ENCODE data around the gene FMN1. TPM values are rescaled to one million over a fixed set of nuclear protein-coding genes. Genes with fewer than 3 reads are reported as not detected.

FMN1 gene
- total and polyA plus RNA-seq, 2 experiments from 2014 or later, result 0.53 to 1.8 TPM

- Histone ChIP-seq H3K9me3 (ENCODE audit: low read depth) (no peaks in the 10 kb centered on the region), H3K4me3 (no peak overlapping the region), H3K27ac (no peak overlapping the region), H3K4me1 (ENCODE audit: low read depth) (peaks cover 7% of the 10 kb centered on the region), H3K36me3 (no peaks in the 10 kb centered on the region), H3K27me3 (no peaks in the 10 kb centered on the region)
- TF ChIP-seq, protein P1, sequence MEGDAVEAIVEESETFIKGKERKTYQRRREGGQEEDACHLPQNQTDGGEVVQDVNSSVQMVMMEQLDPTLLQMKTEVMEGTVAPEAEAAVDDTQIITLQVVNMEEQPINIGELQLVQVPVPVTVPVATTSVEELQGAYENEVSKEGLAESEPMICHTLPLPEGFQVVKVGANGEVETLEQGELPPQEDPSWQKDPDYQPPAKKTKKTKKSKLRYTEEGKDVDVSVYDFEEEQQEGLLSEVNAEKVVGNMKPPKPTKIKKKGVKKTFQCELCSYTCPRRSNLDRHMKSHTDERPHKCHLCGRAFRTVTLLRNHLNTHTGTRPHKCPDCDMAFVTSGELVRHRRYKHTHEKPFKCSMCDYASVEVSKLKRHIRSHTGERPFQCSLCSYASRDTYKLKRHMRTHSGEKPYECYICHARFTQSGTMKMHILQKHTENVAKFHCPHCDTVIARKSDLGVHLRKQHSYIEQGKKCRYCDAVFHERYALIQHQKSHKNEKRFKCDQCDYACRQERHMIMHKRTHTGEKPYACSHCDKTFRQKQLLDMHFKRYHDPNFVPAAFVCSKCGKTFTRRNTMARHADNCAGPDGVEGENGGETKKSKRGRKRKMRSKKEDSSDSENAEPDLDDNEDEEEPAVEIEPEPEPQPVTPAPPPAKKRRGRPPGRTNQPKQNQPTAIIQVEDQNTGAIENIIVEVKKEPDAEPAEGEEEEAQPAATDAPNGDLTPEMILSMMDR (IDR thresholded peaks at IDR 0.05; ENCODE audit: low read depth, low read length), result no peak
- DNase-seq (ENCODE audit: low read depth in 1 of 2, low spot score in 1 of 2), result peak in 1 of 2 donors; percentile 57
Measured at GRCh38 chr15:32943711-32944110, 250.8 kb downstream of the FMN1 start.

DNA sequence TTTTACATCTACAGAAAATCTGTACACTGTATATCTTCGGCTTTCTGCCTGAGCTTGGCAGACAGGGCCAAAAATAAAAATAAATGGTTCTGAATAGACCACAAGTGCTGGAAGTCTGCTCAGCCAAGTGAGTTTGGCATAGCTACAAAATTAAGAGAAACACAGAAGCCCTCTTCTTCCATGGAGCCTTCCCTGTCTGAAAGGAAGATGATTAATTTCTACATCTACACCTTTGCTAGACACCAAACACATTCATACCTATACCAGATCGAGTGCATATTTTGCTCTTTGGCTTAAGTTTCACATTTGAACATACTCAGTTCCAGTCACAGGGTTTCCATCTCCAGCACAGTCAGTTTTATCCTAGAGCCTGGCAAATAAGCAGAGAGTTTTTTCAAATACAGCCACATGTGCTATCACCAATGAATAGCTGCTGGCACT lies 252.1 kb downstream of the FMN1 start:
- Histone ChIP-seq H3K9me3 (ENCODE audit: low read depth) (no peaks in the 10 kb centered on the region), H3K36me3 (no peaks in the 10 kb centered on the region), H3K27me3 (no peaks in the 10 kb centered on the region), H3K4me3 (no peak overlapping the region), H3K4me1 (ENCODE audit: low read depth) (peaks cover 7% of the 10 kb centered on the region), H3K27ac (peak overlapping the region; percentile 16)
- TF ChIP-seq, protein P1 (IDR thresholded peaks at IDR 0.05; ENCODE audit: low read depth, low read length), result no peak
- no peak for DNase-seq (ENCODE audit: low read depth in 1 of 2, low spot score in 1 of 2)

DNA sequence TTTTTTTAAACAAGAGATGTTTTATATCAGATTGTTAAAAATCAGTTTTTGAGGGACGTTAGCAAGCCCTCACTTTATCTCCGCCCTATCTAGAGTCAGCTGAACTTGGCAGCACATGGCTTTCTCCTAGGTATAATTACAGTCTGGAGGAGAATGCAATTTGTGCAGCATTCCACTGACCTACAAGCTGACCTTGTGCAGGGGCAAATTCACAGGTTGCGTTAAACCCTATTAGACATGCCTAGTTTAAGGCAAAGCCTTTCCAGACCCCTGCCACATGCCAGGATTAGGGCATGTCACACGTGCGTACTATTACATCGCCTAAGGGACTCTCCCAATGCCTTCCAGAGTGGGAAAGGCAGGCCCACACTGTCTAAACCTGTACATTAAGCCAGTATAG lies 252.7 kb downstream of the FMN1 start:
- TF ChIP-seq, protein P1 (IDR thresholded peaks at IDR 0.05; ENCODE audit: low read depth, low read length), result no peak
- H3K4me3 ChIP-seq, result no peak overlapping the region
- no peaks in the 10 kb centered on the region for H3K9me3 ChIP-seq (ENCODE audit: low read depth)
- peaks cover 7% of the 10 kb centered on the region for H3K4me1 ChIP-seq (ENCODE audit: low read depth)
- H3K27ac ChIP-seq, result peak overlapping the region; percentile 16
- no peaks in the 10 kb centered on the region for H3K27me3 ChIP-seq
- no peaks in the 10 kb centered on the region for H3K36me3 ChIP-seq
- DNase-seq (ENCODE audit: low read depth in 1 of 2, low spot score in 1 of 2), result peak in 1 of 2 donors; percentile 37

GRCh38 chr15:32936976-32937375 lies 257.5 kb downstream of the FMN1 start:
- no peaks in the 10 kb centered on the region for H3K27me3 ChIP-seq
- TF ChIP-seq, protein P1 (IDR thresholded peaks at IDR 0.05; ENCODE audit: low read depth, low read length), result no peak

DNA sequence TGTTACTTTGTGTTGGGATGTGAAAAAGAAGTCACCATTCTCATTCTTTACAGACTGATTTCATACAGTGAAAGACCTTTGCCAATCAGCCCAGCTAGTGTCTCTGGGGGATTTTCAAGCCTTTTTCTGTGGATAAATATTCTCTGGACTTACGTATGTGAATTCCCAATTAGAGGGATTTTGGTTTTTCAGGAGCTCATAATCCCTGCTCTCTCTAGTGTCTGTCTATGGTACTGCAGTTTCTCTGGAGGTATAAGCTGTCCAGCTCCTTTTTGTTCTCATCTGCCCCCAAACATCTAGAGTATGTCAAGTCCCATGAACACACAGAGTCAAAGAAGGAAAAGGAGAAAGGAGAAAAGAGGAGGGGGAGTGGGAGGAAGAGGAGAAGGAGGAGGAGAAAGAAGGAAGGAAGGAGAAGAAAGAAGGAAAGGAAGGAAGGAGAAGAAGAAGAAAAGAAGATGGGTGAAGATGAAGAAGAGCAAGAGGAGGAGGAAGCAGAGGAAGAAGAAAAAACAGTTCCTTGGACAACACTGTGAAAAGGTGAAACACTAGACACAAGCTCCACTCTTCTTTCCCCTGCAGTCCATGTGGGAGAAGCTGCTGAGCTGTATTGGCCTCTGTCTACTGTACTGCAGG lies 258.1 kb downstream of the FMN1 start:
- H3K4me1 ChIP-seq (ENCODE audit: low read depth), result no peaks in the 10 kb centered on the region
- DNase-seq (ENCODE audit: low read depth in 1 of 2, low spot score in 1 of 2), result peak in 1 of 2 donors; percentile 86
- H3K27ac ChIP-seq, result no peak overlapping the region
- no peaks in the 10 kb centered on the region for H3K27me3 ChIP-seq
- no peaks in the 10 kb centered on the region for H3K9me3 ChIP-seq (ENCODE audit: low read depth)
- TF ChIP-seq, protein P1 (IDR thresholded peaks at IDR 0.05; ENCODE audit: low read depth, low read length), result peak; percentile 82
- H3K4me3 ChIP-seq, result no peak overlapping the region
- no peaks in the 10 kb centered on the region for H3K36me3 ChIP-seq

More at GRCh38 chr15:32936976-32937375, 257.5 kb downstream of the FMN1 start:
- no peak for DNase-seq (ENCODE audit: low read depth in 1 of 2, low spot score in 1 of 2)
- Histone ChIP-seq H3K36me3 (no peaks in the 10 kb centered on the region), H3K4me1 (ENCODE audit: low read depth) (peaks cover under 1% of the 10 kb centered on the region), H3K4me3 (no peak overlapping the region), H3K27ac (no peak overlapping the region), H3K9me3 (ENCODE audit: low read depth) (no peaks in the 10 kb centered on the region)

Measured in cardiac muscle cell (in vitro differentiated cells and primary cell).